ENCODE data around the gene GBP1.

- TF ChIP-seq CTCF (IDR thresholded peaks at IDR 0.05; ENCODE audit: insufficient read depth, low read depth, low read length) (no peak), EZH2 (IDR thresholded peaks at IDR 0.05; ENCODE audit: insufficient read depth, low read length) (no peak)
Observed at GRCh38 chr1:89069951-89070350, 4.9 kb upstream of the GBP1 start.

Measured in astrocyte (in vitro differentiated cells and primary cell).